SU-DHL-6 (cell line): ENCODE measurements around the gene NLRP6.
"Not testable (repeated sequence)": the region's sequence is repeated elsewhere in the genome, so short reads cannot be mapped to it uniquely, and the experiment has no call there.

Source experiments
- H2AFZ ChIP-seq: fragments of 200-600 bp; sonication (generic); 2 replicates; pipeline ENCODE4 v1.6.1; 2014; ENCODE audit warnings: low read depth, mild to moderate bottlenecking, moderate library complexity, mixed read lengths, antibody characterized with exemption, low read length; ENCODE audit not compliant: severe bottlenecking
- H3F3A ChIP-seq: fragments of 200-600 bp; shearing (Covaris generic); 2 replicates; pipeline ENCODE4 v1.6.0; 2016; ENCODE audit warnings: antibody characterized with exemption, mild to moderate bottlenecking; ENCODE audit not compliant: insufficient read depth
- H3K27ac ChIP-seq: fragments of 200-600 bp; sonication (generic); 2 replicates; pipeline ENCODE4 v1.5.1; 2016; ENCODE audit warnings: low read depth, mild to moderate bottlenecking, low read length, moderate library complexity, mixed read lengths
- H3K27me3 ChIP-seq: fragments of 200-600 bp; sonication (generic), shearing (Covaris generic); 2 replicates; pipeline ENCODE4 v1.6.0; 2014; ENCODE audit warnings: mild to moderate bottlenecking, low read length
- H3K36me3 ChIP-seq: fragments of 200-600 bp; sonication (generic); 2 replicates; pipeline ENCODE4 v1.6.1; 2014; ENCODE audit warnings: mild to moderate bottlenecking, low read length, mixed read lengths
- H3K4me2 ChIP-seq: fragments of 300-600, 200-600 bp; shearing (Covaris generic), sonication (generic); 2 replicates; pipeline ENCODE4 v1.6.0; 2014; ENCODE audit warnings: low read length, low read depth, mild to moderate bottlenecking; ENCODE audit not compliant: poor library complexity, severe bottlenecking
- H3K4me3 ChIP-seq: fragments of 200-600 bp; sonication (generic); 2 replicates; pipeline ENCODE4 v1.5.1; 2014; ENCODE audit warnings: antibody characterized with exemption, low read length, mild to moderate bottlenecking, mixed read lengths; ENCODE audit not compliant: insufficient read depth, poor library complexity, severe bottlenecking
- H3K79me2 ChIP-seq: fragments of 200-600 bp; sonication (generic); 2 replicates; pipeline ENCODE4 v1.6.1; 2014; ENCODE audit warnings: mild to moderate bottlenecking, low read length, moderate library complexity; ENCODE audit not compliant: insufficient read depth
- H3K9ac ChIP-seq: fragments of 200-600 bp; sonication (generic); 2 replicates; pipeline ENCODE4 v1.7.0; 2014; ENCODE audit warnings: mild to moderate bottlenecking, low read length
- H3K9me2 ChIP-seq: fragments of 200-600 bp; sonication (generic); replicated peaks from 2 replicates; pipeline ENCODE4 v1.6.1; 2014; ENCODE audit warnings: low read length; ENCODE audit not compliant: insufficient read depth
- H3K9me3 ChIP-seq: fragments of 200-600 bp; sonication (generic); 2 replicates; pipeline ENCODE4 v1.6.1; 2014; ENCODE audit warnings: low read length, mixed read lengths; ENCODE audit not compliant: insufficient read depth
- H4K20me1 ChIP-seq: fragments of 200-600 bp; sonication (generic); 2 replicates; pipeline ENCODE4 v1.6.1; 2014; ENCODE audit warnings: low read depth, mild to moderate bottlenecking, antibody characterized with exemption, low read length, moderate library complexity, mixed read lengths
- CTCF ChIP-seq: fragments of 200-600 bp; sonication (generic); IDR thresholded peaks from one replicate; pipeline ENCODE4 v1.5.1; 2017; ENCODE audit warnings: antibody characterized with exemption, mild to moderate bottlenecking, low read length, moderate library complexity; ENCODE audit not compliant: insufficient read depth, poor library complexity, severe bottlenecking
- EZH2phosphoT487 ChIP-seq: fragments of 200-600 bp; sonication (generic), shearing (Covaris generic); conservative IDR thresholded peaks from 2 replicates; pipeline ENCODE4 v1.6.1; 2018; ENCODE audit warnings: mild to moderate bottlenecking, antibody characterized with exemption, low read length, moderate library complexity, mixed read lengths

The NLRP6 gene

GRCh38 chr11:331358-332060 is 53.3 kb downstream of the NLRP6 start:
- Histone ChIP-seq H3K27ac (peak overlapping the region; percentile 61), H3K9ac (no peak overlapping the region), H3K9me2 (no peaks in the 10 kb centered on the region), H3K36me3 (no peaks in the 10 kb centered on the region), H3K4me3 (no peak overlapping the region), H3K4me2 (peak overlapping the region; percentile 30), H2AFZ (no peak overlapping the region), H4K20me1 (no peaks in the 10 kb centered on the region), H3K27me3 (no peaks in the 10 kb centered on the region), H3F3A (peaks cover 25% of the 10 kb centered on the region), H3K9me3 (no peaks in the 10 kb centered on the region), H3K79me2 (no peaks in the 10 kb centered on the region)
- TF ChIP-seq EZH2phosphoT487 = no peak
- no peak for TF ChIP-seq CTCF

- TF ChIP-seq CTCF = no peak
- no peak for TF ChIP-seq EZH2phosphoT487
- Histone ChIP-seq H3K9ac (no peak overlapping the region), H3K4me2 (no peak overlapping the region), H3K4me3 (no peak overlapping the region), H3K27me3 (no peaks in the 10 kb centered on the region), H3K36me3 (no peaks in the 10 kb centered on the region), H3K9me2 (no peaks in the 10 kb centered on the region), H3F3A (peaks cover 14% of the 10 kb centered on the region; the same call in 1 of the 2 replicates), H4K20me1 (no peaks in the 10 kb centered on the region), H3K27ac (no peak overlapping the region), H2AFZ (no peak overlapping the region), H3K79me2 (no peaks in the 10 kb centered on the region), H3K9me3 (no peaks in the 10 kb centered on the region)
Observed at GRCh38 chr11:332651-333480, 54.7 kb downstream of the NLRP6 start.

GRCh38 chr11:333616-334263 is 55.5 kb downstream of the NLRP6 start:
- not testable (repeated sequence) for H2AFZ ChIP-seq, H3K9me2 ChIP-seq, H3K27ac ChIP-seq, H3K9me3 ChIP-seq, H3K36me3 ChIP-seq, H3K4me2 ChIP-seq, H3K79me2 ChIP-seq, H3K4me3 ChIP-seq, H3K9ac ChIP-seq, H3K27me3 ChIP-seq, H4K20me1 ChIP-seq
- peaks cover 11% of the 10 kb centered on the region; the same call in 1 of the 2 replicates for H3F3A ChIP-seq
